Ectodermal cell (in vitro differentiated cells): ENCODE data around the gene NTSR1.

Source experiments
- H3K27ac ChIP-seq: 2 replicates; pipeline ENCODE4 v1.7.0; 2013; ENCODE audit warnings: mild to moderate bottlenecking, low read depth, low read length; ENCODE audit not compliant: insufficient read depth, poor library complexity, severe bottlenecking
- H3K27me3 ChIP-seq: 2 replicates; pipeline ENCODE4 v1.7.0; 2013; ENCODE audit warnings: mild to moderate bottlenecking, low read length; ENCODE audit not compliant: insufficient read depth, control insufficient read depth, poor library complexity, severe bottlenecking
- H3K36me3 ChIP-seq: one replicate; pipeline ENCODE4 v1.7.0; 2013; ENCODE audit warnings: low read length; ENCODE audit not compliant: control insufficient read depth, insufficient read depth
- H3K4me1 ChIP-seq: one replicate; pipeline ENCODE4 v1.7.0; 2013; ENCODE audit warnings: low read length; ENCODE audit not compliant: control insufficient read depth, insufficient read depth
- H3K4me3 ChIP-seq: 2 replicates; pipeline ENCODE4 v1.7.0; 2013; ENCODE audit warnings: low read depth, low read length, control low read depth; ENCODE audit not compliant: insufficient read depth
- H3K9me3 ChIP-seq: 2 replicates; pipeline ENCODE4 v1.7.0; 2013; ENCODE audit warnings: mild to moderate bottlenecking, low read length, moderate library complexity; ENCODE audit not compliant: control insufficient read depth
- WGBS, 2 experiments: methylation state at CpG; one replicate each; pipeline ENCODE4 v1.1.7; 2013; ENCODE audit warnings: missing lambda C conversion rate in 2 of 2; 5-methylcytosine and 5-hydroxymethylcytosine counted together

Gene NTSR1

GRCh38 chr20:62707276-62707920, 1.2 kb upstream of the NTSR1 start:
- Histone ChIP-seq H3K4me3 (no peak overlapping the region), H3K9me3 (no peaks in the 10 kb centered on the region), H3K4me1 (peaks cover 5% of the 10 kb centered on the region), H3K27ac (no peak overlapping the region), H3K36me3 (no peaks in the 10 kb centered on the region), H3K27me3 (peaks cover 43% of the 10 kb centered on the region)
- 66 to 68% methylated on average over 16 of the region's 16 CpGs for WGBS, 2 experiments

DNA sequence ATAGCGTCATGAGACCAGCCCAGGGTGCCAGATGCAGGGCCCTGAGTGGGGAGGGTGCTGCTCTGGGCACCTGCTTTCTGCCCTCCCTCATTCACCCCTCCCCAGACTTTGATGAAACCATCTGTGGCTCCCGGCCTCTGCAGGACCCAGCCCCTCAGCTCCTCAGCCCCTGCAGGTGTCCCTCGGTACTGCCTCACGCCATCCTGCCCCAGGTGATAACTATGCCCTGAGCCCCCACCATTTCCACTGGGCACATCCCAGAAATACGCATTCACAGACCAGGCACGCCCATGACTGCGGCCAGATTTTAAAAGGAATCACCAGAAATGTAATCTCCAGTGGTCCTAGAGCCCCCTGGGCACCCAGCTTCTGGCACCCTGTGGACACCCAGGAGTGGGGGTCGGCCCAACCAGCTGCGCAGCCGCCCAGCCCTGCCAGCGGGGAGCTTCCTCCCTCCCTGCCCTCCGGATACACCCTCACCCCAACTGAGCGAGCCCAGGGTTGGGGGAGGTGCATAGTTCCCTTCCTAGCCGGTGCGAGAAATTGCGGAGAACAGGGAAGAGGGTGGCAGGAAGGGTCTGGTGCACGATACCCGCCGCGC, 615 bp upstream of the NTSR1 start:
- H3K27me3 ChIP-seq = peaks cover 43% of the 10 kb centered on the region
- no peak overlapping the region for H3K4me3 ChIP-seq
- no peaks in the 10 kb centered on the region for H3K9me3 ChIP-seq
- H3K4me1 ChIP-seq = peaks cover 5% of the 10 kb centered on the region
- no peak overlapping the region for H3K27ac ChIP-seq
- WGBS, 2 experiments = 6 to 11% methylated on average over 20 of the region's 20 CpGs
- no peaks in the 10 kb centered on the region for H3K36me3 ChIP-seq

DNA sequence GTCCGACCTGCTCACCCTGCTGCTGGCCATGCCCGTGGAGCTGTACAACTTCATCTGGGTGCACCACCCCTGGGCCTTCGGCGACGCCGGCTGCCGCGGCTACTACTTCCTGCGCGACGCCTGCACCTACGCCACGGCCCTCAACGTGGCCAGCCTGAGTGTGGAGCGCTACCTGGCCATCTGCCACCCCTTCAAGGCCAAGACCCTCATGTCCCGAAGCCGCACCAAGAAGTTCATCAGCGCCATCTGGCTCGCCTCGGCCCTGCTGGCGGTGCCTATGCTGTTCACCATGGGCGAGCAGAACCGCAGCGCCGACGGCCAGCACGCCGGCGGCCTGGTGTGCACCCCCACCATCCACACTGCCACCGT, 885 bp downstream of the NTSR1 start:
- Histone ChIP-seq H3K4me3 (no peak overlapping the region), H3K27me3 (peaks cover 43% of the 10 kb centered on the region), H3K27ac (no peak overlapping the region), H3K4me1 (peaks cover 5% of the 10 kb centered on the region), H3K9me3 (no peaks in the 10 kb centered on the region), H3K36me3 (no peaks in the 10 kb centered on the region)
- WGBS, 2 experiments = 92 to 93% methylated on average over 30 of the region's 30 CpGs

DNA sequence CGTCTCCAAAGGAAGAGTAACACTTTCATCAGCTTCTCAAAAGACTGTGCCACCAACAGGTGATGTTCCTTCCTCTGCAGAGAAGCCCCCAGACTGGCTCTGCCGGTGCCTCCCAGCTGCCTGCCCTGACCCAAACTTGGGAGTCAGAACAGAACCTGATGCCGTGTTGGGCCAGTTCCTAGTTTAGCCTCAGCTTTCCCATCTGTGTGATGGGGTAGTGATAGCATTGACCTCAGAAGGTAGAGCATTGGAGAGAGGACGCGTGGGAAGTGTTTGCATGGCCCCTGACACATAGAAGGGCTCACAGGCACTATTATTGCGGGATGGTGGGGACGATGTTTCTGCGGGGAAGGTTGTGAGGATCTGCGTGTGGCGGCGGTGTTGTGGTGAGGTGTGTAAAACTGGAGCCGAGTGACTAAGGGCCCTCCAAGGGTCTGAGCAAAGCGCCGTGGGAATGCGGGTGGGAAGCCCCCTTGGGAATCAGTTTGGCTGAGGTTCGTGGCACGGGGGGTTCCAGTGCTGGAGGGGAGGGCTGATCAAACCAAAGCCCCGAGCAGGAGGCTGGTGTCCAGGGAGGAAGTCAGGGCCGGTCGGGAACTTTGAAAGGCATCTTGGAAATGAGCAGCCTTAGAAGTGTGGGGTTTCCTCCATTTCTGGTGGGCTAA, 1.7 kb downstream of the NTSR1 start:
- Histone ChIP-seq H3K36me3 (no peaks in the 10 kb centered on the region), H3K9me3 (no peaks in the 10 kb centered on the region), H3K27me3 (peaks cover 43% of the 10 kb centered on the region), H3K27ac (no peak overlapping the region), H3K4me1 (peaks cover 5% of the 10 kb centered on the region), H3K4me3 (no peak overlapping the region)
- 92% methylated on average over 20 of the region's 20 CpGs for WGBS, 2 experiments

DNA sequence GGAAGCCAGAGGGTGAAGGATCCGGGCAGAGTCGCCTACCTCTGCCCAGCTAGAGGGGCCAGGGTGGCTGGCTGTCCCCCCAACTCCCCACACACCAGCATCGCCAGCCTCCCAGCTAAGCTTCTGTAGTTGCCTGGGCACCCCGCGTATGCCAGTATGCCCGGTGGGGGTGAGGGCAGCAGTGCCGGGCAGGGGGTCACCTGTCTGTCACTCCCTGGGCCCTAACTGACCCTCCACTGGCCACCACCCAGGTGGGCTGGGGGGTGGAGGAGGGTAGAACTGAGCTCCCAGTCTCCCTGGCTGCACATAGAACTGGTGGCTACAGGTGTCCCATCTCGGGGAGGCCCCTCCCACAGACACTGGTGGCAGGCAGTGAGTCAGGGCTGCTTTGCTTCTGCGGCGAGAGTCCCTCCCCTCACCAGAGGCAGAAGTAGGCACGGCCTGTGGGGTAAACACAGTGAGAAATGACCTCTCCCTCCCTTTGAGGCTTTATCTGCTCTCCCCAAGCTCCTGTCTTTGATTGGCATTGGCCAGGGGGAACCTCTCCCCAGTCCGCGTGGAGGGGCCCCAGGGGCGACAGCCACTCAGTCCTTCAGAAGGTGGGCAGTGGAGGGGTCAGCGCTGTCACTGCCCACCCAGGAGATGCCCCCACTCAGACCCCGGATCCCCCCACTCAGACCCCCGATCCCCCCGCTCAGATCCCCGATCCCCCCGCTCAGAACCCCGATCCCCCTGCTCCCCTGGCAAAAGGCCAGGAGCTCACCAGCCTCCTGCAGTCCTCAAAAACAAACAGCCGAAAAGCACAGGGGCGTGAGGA, 2.5 kb downstream of the NTSR1 start:
- H3K4me3 ChIP-seq = no peak overlapping the region
- H3K36me3 ChIP-seq = no peaks in the 10 kb centered on the region
- H3K9me3 ChIP-seq = no peaks in the 10 kb centered on the region
- H3K4me1 ChIP-seq = peaks cover 5% of the 10 kb centered on the region
- WGBS, 2 experiments = 86 to 87% methylated on average over 21 to 23 of the region's 23 CpGs
- H3K27me3 ChIP-seq = peaks cover 43% of the 10 kb centered on the region
- no peak overlapping the region for H3K27ac ChIP-seq

DNA sequence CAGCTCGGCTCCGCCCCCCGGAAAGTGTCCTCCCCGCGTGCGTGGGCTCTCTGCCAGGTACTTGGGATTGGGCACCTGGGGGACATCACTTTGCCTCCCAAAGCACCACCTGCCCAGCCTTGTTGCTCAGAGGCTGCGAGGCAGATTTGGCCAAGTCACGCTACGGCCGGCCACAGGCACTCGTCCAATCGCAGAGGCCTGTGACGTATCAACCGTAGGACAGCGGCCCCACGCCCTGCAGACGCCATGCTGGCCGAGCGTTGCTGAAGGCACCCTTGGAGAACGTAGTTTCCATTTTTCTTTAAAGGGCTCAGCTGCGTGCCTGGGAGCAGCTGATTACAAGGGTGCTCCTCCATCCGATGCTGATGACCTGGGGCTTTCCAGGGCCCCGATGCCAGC, 3.1 kb downstream of the NTSR1 start:
- H3K4me3 ChIP-seq = no peak overlapping the region
- no peaks in the 10 kb centered on the region for H3K36me3 ChIP-seq
- H3K4me1 ChIP-seq = peaks cover 5% of the 10 kb centered on the region
- H3K27ac ChIP-seq = no peak overlapping the region
- H3K27me3 ChIP-seq = peaks cover 43% of the 10 kb centered on the region
- 86 to 89% methylated on average over 23 of the region's 23 CpGs for WGBS, 2 experiments
- H3K9me3 ChIP-seq = no peaks in the 10 kb centered on the region

- 92 to 93% methylated on average over 8 of the region's 8 CpGs for WGBS, 2 experiments
- H3K27me3 ChIP-seq = peaks cover 37% of the 10 kb centered on the region
- no peaks in the 10 kb centered on the region for H3K36me3 ChIP-seq
- no peaks in the 10 kb centered on the region for H3K9me3 ChIP-seq
- no peak overlapping the region for H3K27ac ChIP-seq
- peaks cover 5% of the 10 kb centered on the region for H3K4me1 ChIP-seq
- no peak overlapping the region for H3K4me3 ChIP-seq
Observed at GRCh38 chr20:62712606-62713005, 4.0 kb downstream of the NTSR1 start.

- H3K27ac ChIP-seq = no peak overlapping the region
- H3K4me1 ChIP-seq = no peaks in the 10 kb centered on the region
- H3K4me3 ChIP-seq = no peak overlapping the region
- H3K9me3 ChIP-seq = no peaks in the 10 kb centered on the region
- H3K27me3 ChIP-seq = peaks cover 23% of the 10 kb centered on the region
- no peaks in the 10 kb centered on the region for H3K36me3 ChIP-seq
- WGBS, 2 experiments = 93 to 96% methylated on average over 10 of the region's 10 CpGs
Observed at GRCh38 chr20:62714006-62714405, 5.4 kb downstream of the NTSR1 start.

GRCh38 chr20:62714799-62715198, 6.2 kb downstream of the NTSR1 start:
- no peaks in the 10 kb centered on the region for H3K9me3 ChIP-seq
- no peak overlapping the region for H3K27ac ChIP-seq
- H3K4me3 ChIP-seq = no peak overlapping the region
- peaks cover 15% of the 10 kb centered on the region for H3K27me3 ChIP-seq
- H3K36me3 ChIP-seq = no peaks in the 10 kb centered on the region
- no peaks in the 10 kb centered on the region for H3K4me1 ChIP-seq
- 96 to 97% methylated on average over 6 of the region's 6 CpGs for WGBS, 2 experiments

DNA sequence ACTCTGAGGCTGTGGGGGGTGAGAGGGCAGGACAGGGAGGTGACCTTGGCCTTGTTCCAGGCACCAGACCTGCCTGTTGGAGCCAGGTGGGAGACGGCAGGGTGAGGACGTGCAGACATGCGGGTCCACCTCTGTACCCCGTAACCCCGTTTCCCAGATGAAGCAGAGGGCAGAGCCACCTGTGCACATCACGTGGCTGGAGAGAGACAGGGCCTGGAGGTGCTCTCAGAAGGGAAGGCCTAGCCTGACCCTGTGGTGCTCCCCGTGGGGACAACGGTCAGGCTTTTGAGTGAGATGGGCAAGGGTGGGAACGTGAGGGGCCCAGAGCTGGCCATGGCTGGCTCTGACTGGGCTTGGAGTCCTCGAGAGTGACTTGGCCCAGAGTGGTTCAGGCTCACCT, 6.6 kb downstream of the NTSR1 start:
- Histone ChIP-seq H3K9me3 (no peaks in the 10 kb centered on the region), H3K36me3 (no peaks in the 10 kb centered on the region), H3K27ac (no peak overlapping the region), H3K4me3 (no peak overlapping the region), H3K4me1 (no peaks in the 10 kb centered on the region), H3K27me3 (peaks cover 11% of the 10 kb centered on the region)
- 94% methylated on average over 10 of the region's 10 CpGs for WGBS, 2 experiments
